Erythroblast (primary cell): ENCODE measurements around the gene TRPM6.

Experiments used
- GATA1 ChIP-seq: IDR thresholded peaks from 2 replicates; pipeline ENCODE4 v1.6.1; 2011; ENCODE audit warnings: low read depth, mild to moderate bottlenecking, control low read depth, low read length, moderate library complexity
- POLR2A ChIP-seq: IDR thresholded peaks from 2 replicates; pipeline ENCODE4 v1.6.1; 2011; ENCODE audit warnings: mild to moderate bottlenecking, low read length

GRCh38 chr9:74908665-74909064, 20.9 kb upstream of the TRPM6 start:
- TF ChIP-seq POLR2A, result no peak
- no peak for TF ChIP-seq GATA1
